NCI-H446 (cell line): ENCODE results near the gene DACT1.

Experiments used
- DNase-seq, 2 experiments: peaks; one replicate each; lab custom pipeline; 2025; lab: John Stamatoyannopoulos, UW

The DACT1 gene

DNA sequence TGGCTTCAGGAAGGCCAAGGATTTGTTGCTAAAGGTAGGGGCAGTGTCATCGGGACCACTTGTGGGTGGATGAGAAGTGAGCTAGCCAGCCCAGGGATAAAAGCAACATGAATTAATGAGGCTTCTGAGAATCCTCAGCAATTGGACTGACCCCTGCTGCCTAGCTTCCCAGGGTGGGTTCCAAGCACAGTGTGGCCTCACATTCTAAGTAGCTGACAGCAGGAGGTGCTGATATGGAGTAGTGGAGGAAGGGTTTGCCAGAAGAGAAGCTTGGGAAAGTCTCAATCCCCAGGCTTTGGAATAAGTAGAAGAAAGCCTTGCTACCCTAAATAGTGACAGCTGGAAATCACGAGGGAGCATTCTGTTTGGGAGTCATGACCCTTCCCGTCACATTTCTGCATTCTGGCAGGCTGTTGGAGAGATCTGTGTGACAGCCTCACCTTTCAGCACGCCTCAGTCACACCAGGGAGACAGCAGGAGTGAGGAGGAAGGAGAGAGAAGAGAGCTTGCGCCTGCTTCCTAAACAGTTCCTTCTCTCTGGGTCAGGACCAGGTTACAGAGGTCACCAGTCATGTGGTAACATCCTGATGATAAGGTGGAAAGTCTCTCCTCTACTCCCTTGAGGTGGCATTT lies 31.2 kb downstream of the DACT1 start:
- DNase-seq: no peak

DNA sequence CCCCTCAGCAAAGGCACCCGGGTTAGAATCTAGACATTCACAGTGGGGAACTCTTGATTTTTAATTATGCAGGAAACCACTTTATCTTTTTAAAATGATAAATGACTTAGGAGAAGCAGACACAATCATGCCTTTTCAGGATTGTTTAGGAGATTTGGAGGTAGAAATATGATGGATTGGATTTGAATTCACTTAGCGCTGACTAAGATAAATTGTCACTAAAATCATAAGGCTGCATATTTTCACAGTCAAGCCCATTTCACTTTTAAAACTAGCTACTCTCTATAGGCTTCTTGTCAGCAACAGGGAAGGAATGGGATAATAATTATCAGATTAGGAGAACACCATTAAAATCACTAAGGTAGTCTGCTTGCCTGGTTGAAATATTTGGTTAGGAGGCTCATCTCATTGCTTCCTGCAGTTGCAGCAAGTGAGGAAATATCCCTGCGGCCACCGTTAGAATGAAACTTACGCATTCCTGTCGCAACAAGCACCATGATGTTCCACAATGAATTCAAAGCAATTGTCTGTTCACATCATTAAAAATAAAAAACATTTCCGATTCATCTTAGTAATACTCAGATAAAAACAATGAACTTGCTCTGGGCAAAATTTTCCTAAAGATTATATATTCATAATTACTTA lies 31.9 kb downstream of the DACT1 start:
- no peak for DNase-seq

DNA sequence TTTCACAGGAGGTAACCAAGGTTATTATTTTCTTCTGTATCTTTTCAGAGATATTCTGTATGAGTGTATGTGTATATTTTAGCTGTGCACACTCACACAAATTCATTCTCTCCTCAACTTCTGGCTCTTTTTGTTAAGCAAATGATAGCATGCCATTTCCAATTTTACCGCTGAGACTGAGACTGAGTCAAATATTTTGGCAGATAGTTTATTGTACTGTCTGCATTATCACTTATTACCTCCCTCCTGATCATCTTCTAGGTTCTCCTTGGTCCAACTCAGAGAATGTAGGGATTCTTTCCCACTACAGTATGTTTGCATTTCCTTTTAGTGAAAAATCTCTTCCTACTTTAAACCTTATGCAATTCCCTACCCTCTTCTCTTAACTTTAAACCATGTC lies 33.3 kb downstream of the DACT1 start:
- DNase-seq: no peak

DNA sequence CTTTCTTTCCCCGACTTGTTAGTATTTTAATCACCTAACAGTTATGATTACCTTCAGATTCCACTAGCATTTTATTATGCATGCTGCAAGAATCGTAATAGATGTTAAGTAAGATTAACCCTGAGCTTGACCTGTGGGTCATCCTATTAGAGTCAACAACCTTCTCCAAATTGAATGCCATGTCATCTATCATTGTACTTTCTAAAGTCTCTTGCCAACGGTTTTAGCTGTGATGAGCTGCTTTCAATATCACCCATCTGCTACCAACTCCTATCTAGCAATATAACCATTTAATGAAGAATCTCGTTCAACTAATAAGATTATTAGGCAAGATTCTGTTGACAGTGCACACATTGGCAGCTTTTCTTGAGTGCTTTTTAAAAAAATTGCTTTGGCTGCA lies 33.7 kb downstream of the DACT1 start:
- no peak for DNase-seq

DNA sequence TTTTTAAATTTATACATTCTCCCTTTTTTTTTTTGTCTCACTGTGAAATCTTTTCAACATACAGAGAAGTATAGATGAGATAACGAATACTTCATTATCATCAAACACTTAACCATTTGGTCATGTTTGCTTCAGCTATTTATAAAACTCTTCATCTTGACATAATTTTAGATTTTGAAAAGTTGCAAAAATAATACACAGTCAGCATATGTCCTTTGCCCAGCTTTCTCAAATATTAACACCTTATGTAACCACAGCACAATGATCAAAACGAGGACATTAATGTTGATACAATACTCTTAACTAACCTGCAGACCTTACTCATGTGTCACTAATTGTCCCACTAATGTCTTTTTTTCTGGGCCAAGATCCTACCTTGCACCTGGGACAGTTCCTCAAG lies 36.0 kb downstream of the DACT1 start:
- no peak for DNase-seq

DNA sequence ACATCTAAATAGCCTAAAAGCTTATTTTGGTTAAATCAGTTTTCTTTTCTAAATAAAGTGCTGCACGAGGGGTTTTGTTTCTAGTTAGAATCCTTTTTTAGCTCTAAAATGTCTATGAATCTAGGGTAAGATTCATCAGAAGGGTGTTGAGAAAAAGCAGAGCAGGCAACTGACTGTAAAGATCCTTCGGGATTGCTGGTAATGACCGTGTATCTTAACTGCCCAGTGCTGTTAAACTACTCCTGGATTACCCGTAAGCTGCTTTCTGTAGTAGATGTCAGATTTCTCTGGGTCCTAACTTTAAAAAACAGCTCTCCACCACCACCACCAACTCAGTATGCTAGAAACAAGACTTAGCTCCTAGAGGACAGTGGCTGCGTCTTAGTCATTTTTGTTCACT lies 39.2 kb downstream of the DACT1 start:
- no peak for DNase-seq

DNA sequence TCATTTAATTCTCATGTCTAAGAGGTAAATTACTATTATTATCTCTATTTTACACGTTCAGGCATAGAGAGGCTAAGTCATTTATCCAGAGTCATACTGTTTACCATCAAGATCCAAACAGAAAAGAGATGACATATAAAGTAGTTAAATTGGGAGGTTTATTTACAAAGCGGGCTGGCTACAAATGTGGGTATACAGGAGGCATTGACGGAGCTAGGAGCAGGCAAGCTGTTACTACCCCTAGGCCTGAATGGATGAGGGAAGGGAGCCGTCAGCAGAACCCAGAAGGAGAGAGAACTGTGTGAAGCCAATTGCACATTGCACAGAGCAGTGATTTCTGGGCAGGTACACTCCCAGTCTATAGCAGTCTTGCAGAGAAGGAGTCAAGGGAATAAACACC lies 39.8 kb downstream of the DACT1 start:
- no peak for DNase-seq

DNA sequence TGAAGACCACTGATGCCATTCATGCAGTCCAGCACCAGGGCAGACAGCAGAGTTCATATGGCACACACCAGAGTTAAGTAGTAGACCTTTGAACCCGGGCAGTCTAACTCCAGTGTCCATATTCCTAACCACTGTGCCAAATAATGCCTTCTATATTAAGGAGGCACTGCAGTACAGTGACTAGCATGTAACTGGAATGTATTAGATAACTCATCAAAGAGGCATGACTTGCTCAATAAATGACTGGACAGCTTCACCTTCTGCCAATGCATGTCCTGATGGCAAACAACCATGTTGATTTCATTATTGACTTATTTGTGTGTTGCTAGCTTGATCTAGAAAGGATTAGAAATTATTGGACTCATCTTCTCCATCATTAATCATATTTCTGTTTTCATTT lies 40.2 kb downstream of the DACT1 start:
- no peak for DNase-seq

DNA sequence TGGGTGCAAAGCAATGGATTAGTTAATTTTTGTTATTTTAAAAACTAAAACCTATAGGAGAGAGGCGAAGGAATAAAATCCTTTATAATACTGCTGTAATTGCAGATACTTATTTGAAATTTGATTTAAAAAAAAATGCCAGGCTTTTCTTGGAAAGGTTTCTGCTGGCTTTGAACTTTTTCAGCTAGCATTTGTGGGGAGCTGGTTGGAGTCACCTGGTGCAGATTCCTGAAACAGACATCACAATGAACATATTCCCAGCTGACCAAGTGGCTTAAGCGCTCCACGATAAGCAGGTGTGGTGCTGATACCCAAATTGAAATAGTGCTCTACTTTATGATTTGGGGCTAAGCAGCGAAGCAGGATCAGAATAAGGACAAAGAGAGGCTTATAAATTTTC lies 42.9 kb downstream of the DACT1 start:
- no peak for DNase-seq

DNA sequence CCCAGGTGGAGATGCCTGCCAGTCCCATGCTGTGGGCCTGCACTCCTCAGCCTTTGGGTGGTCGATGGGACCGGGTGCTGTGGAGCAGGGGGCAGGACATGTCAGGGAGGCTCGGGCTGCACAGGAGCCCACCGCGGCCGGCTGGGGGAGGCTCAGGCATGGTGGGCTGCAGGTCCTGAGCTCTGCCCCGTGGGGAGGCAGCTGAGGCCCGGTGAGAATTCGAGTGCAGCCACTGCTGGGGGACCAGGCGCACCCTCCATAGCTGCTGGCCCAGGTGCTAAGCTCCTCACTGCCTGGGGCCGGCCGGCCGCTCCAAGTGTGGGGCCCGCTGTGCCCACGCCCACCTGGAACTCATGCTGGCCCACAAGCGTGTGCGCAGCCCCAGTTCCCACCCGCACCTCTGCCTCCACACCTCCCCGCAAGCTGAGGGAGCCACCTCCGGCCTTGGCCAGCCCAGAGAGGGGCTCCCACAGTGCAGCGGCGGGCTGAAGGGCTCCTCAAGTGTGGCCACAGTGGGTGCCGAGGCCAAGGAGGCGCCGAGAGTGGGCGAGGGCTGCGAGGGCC lies 49.6 kb downstream of the DACT1 start:
- no peak for DNase-seq

DNA sequence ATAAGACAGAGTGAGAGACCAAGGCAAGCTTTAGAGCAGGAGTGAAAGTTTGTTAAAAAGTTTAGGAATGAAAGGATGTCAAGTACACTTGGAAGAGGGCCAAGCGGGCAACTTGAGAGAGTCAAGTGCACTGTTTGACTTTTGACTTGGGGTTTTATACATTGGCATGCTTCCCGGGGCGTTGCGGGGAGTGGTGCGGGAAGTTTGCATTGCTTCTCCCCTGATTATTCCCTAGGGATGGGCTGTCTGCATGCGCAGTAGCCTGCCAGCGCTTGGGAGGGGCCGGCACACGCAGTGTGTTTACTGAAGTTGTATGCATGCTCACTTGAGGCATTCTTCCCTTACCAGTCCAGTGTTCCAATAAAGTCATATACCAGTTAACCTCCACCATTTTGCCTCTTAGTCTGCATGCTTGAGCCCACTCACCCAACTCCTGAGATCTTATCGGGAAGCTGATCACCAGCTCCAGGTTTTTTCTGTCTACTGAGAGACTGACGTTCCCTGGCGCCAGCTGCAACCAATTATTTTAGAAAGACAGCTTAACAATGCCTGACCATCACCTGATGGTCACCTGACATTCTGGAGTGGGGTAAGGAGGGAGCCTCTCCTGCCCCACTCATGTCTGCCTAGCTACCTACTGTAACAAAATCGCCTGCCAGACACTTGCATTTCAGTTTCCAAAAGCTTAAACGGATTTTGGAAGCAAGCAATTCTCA lies 53.2 kb downstream of the DACT1 start:
- peak in 1 of 2 experiments; percentile 20 for DNase-seq

DNA sequence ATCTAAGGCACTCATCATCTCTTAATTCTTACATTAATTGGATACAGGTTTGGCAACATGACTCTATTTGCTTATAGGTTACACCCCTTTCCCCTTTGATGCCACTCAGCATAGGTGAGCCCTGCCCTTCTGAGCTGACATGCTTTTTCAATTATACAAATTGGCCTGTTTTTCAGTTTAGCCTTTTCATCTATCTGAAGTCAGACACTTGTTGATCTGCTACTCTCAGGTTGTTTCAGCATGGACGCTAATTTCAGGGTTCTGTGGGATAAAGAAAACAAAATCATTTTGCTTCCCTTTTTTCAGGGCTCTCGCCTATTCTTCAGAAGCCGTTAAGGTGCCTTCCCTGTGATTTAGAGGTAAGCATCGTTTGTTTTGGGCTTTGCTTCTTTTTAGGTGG lies 55.3 kb downstream of the DACT1 start:
- DNase-seq: no peak

DNA sequence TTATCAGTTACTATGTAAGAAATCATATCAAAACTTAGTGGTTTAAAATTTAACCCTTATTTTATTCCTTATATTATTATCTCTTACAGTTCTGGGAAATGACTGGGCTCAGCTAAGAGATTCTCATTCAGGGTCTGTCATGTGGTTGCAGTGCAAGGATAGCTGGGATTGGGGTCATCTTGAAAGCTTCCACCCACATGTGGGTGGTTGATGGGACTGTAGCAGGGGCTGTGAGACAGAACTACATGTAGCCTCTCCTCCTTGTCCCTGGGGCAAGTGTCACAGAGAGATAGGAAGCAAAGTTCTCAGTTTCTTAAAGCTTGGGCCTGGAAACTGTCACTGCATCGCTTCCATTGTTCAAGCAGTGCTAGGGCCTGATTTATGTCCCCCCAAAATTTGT lies 57.8 kb downstream of the DACT1 start:
- DNase-seq: no peak

DNA sequence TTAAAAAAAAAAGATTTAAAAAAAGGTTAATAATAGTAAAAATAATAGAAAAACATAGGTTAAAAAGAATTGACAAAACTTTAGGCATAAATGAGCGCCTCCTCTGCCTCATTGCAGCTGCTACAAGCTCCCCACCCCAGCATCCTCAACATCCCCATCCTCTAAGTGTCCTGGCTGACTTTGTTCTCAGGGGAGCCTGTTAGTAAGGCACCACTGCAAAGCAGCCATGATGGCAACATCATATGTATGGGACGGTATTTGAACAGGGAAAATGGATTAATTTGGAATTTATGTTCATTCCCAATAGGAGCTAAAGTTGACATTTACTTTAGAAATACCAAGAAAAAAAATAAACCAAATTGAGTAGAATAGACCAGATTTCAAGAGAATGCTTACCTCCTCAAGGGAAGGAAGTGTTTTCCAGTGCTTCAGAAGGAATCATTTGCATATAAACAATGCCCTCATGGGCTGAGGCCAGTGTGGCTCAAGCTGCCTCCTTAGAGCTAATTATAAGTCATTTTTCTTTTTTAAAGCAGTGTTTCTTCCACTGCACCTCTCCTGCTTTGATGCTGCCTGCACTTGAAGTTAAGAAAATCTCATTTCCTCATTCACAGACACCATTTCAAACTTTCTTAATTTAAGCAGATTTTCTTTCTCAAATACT lies 59.6 kb downstream of the DACT1 start:
- DNase-seq: no peak
